ENCODE results near the gene TNFSF12. TPM values are rescaled to one million over a fixed set of nuclear protein-coding genes. Genes with fewer than 3 reads are reported as not detected.

TNFSF12 gene
- total RNA-seq, 2 experiments from 2014 or later: 11.6 to 15.1 TPM

DNA sequence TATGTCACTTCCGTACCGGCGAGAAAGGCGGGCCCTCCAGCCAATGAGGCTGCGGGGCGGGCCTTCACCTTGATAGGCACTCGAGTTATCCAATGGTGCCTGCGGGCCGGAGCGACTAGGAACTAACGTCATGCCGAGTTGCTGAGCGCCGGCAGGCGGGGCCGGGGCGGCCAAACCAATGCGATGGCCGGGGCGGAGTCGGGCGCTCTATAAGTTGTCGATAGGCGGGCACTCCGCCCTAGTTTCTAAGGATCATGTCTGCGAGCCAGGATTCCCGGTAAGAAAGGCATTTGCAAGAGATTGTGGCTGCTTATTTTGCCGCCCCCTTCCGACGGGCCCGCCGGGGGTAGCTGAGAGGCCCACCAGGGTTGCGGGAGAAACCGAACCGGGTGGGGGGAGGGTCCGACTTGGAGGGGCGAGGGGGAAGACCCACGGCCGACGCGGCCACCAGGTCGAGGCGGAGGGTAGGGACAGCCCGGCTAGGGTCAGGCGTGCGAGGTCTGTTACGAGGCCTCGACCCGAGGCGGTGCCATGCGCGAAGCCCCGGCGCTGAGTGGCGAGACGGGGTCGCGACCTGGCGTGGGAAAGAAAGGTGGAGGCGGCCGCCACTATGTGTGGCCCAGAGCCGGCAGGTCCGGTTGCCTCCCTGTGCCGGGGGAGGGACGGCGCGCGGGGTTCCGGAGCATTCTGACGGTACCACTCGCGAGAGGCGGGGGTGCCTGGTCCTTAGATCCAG is 23.9 kb downstream of the TNFSF12 start:
- H3K36me3 Mint-ChIP-seq: peaks cover 67% of the 10 kb centered on the region
- H3K27me3 Mint-ChIP-seq: peaks cover 10% of the 10 kb centered on the region
- H3K4me3 Mint-ChIP-seq: peak overlapping the region; percentile 99
- H3K27ac Mint-ChIP-seq: peak overlapping the region; percentile 100
- DNase-seq: peak; percentile 99
- H3K9me3 Mint-ChIP-seq: peaks cover 4% of the 10 kb centered on the region
- peaks cover 57% of the 10 kb centered on the region for H3K4me1 Mint-ChIP-seq

- Mint-ChIP-seq H3K4me3 (peak overlapping the region; percentile 99), H3K27me3 (peaks cover 10% of the 10 kb centered on the region), H3K36me3 (peaks cover 74% of the 10 kb centered on the region), H3K27ac (peak overlapping the region; percentile 100), H3K9me3 (peaks cover 4% of the 10 kb centered on the region), H3K4me1 (peaks cover 65% of the 10 kb centered on the region)
- DNase-seq: peak; percentile 89
These were observed 24.6 kb downstream of the TNFSF12 start for GRCh38 chr17:7573324-7574080.

GRCh38 chr17:7574176-7574953 is 25.5 kb downstream of the TNFSF12 start:
- peak overlapping the region; percentile 100 for H3K27ac Mint-ChIP-seq
- peaks cover 72% of the 10 kb centered on the region for H3K4me1 Mint-ChIP-seq
- H3K9me3 Mint-ChIP-seq: peaks cover 4% of the 10 kb centered on the region

GRCh38 chr17:7575481-7575883 is 26.6 kb downstream of the TNFSF12 start:
- Mint-ChIP-seq H3K9me3 (peaks cover 4% of the 10 kb centered on the region), H3K27me3 (peaks cover 10% of the 10 kb centered on the region), H3K36me3 (peaks cover 91% of the 10 kb centered on the region), H3K27ac (peak overlapping the region; percentile 100), H3K4me3 (peak overlapping the region; percentile 99), H3K4me1 (peaks cover 83% of the 10 kb centered on the region)
- no peak for DNase-seq

More at GRCh38 chr17:7574176-7574953, 25.5 kb downstream of the TNFSF12 start:
- Mint-ChIP-seq H3K27me3 (peaks cover 10% of the 10 kb centered on the region), H3K36me3 (peaks cover 83% of the 10 kb centered on the region), H3K4me3 (peak overlapping the region; percentile 99)
- DNase-seq: no peak

DNA sequence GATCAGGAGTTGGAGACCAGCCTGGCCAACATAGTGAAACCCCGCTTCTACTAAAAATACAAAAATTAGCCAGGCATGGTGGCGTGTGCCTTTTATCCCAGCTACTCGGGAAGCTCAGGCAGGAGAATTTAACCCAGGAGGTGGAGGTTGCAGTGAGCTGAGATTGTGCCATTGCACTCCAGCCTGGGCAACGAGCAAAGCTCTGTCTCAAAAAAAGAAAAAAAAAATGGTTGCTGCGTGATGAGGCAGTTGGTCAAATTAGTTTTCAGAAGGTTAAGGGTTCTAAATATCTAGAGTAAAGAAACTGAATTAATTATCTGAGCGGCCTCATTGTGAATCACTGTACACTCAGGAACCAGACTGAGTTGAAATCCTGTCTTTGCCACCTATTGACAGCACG is 27.1 kb downstream of the TNFSF12 start:
- Mint-ChIP-seq H3K4me3 (peak overlapping the region; percentile 99), H3K27me3 (peaks cover 10% of the 10 kb centered on the region), H3K9me3 (peaks cover 4% of the 10 kb centered on the region), H3K27ac (peak overlapping the region; percentile 100), H3K4me1 (peaks cover 83% of the 10 kb centered on the region), H3K36me3 (peaks cover 92% of the 10 kb centered on the region)
- DNase-seq: no peak

DNA sequence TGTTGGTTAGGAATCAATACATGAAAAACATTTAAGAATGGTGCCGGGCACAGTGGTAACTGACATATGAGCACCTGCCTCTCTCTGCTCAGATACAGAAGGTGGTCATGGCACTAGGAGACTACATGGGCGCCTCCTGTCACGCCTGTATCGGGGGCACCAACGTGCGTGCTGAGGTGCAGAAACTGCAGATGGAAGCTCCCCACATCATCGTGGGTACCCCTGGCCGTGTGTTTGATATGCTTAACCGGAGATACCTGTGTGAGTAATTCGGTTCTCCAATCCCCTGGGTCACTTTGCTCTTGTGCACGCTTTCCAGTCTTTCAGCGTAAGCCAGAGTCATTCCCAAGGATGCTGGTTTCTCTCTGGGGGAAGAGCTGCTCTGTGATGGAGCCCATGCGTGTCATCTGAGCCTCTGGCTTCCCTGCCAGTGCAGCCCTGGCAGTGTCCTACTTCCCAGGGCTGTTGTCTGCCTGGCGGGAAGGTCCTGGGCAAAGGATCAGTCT is 27.6 kb downstream of the TNFSF12 start:
- H3K27me3 Mint-ChIP-seq: peaks cover 10% of the 10 kb centered on the region
- peaks cover 92% of the 10 kb centered on the region for H3K36me3 Mint-ChIP-seq
- H3K4me3 Mint-ChIP-seq: peak overlapping the region; percentile 99
- peak overlapping the region; percentile 100 for H3K27ac Mint-ChIP-seq
- peaks cover 83% of the 10 kb centered on the region for H3K4me1 Mint-ChIP-seq
- no peak for DNase-seq
- H3K9me3 Mint-ChIP-seq: peaks cover 4% of the 10 kb centered on the region

- peaks cover 95% of the 10 kb centered on the region for H3K36me3 Mint-ChIP-seq
These were observed 28.7 kb downstream of the TNFSF12 start for GRCh38 chr17:7577327-7578199.

DNA sequence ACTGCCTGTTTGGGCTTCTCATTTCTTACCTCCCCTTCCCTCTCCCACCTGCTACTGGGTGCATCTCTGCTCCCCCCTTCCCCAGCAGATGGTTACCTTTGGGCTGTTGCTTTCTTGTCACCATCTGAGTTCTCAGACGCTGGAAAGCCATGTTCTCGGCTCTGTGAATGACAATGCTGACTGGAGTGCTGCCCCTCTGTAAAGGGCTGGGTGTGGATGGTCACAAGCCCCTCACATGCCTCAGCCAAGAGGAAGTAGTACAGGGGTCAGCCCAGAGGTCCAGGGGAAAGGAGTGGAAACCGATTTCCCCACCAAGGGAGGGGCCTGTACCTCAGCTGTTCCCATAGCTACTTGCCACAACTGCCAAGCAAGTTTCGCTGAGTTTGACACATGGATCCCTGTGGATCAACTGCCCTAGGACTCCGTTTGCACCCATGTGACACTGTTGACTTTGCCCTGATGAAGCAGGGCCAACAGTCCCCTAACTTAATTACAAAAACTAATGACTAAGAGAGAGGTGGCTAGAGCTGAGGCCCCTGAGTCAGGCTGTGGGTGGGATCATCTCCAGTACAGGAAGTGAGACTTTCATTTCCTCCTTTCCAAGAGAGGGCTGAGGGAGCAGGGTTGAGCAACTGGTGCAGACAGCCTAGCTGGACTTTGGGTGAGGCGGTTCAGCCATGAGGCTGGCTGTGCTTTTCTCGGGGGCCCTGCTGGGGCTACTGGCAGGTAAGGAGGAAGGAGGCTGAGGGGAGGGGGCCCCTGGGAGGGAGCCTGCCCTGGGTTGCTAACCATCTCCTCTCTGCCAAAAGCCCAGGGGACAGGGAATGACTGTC is 30.4 kb downstream of the TNFSF12 start, which contains the start of gene CD68:
Gene CD68, plus strand, starts transcription at position 638 of the 833 bp plus-strand sequence. Its CDS starts 40 bp downstream, at position 678.
- peak; percentile 80 for DNase-seq
- Mint-ChIP-seq H3K4me1 (peaks cover 84% of the 10 kb centered on the region), H3K9me3 (no peaks in the 10 kb centered on the region), H3K4me3 (peak within 1 kb of the TSS; percentile 55), H3K36me3 (peaks cover 85% of the 10 kb centered on the region), H3K27ac (peak within 1 kb of the TSS; percentile 100), H3K27me3 (no peaks in the 10 kb centered on the region)

More at GRCh38 chr17:7577327-7578199, 28.7 kb downstream of the TNFSF12 start:
- H3K27ac Mint-ChIP-seq: peak overlapping the region; percentile 100
- H3K4me3 Mint-ChIP-seq: peak overlapping the region; percentile 99
- H3K9me3 Mint-ChIP-seq: peaks cover 4% of the 10 kb centered on the region
- no peak for DNase-seq
- H3K4me1 Mint-ChIP-seq: peaks cover 86% of the 10 kb centered on the region
- H3K27me3 Mint-ChIP-seq: peaks cover 9% of the 10 kb centered on the region

- Mint-ChIP-seq H3K9me3 (no peaks in the 10 kb centered on the region), H3K4me1 (peaks cover 79% of the 10 kb centered on the region), H3K4me3 (peak overlapping the region; percentile 55), H3K36me3 (peaks cover 84% of the 10 kb centered on the region), H3K27me3 (no peaks in the 10 kb centered on the region), H3K27ac (peak overlapping the region; percentile 100)
- peak; percentile 48 for DNase-seq
These were observed 31.2 kb downstream of the TNFSF12 start for GRCh38 chr17:7579834-7580603.

GRCh38 chr17:7580604-7581575 is 32.0 kb downstream of the TNFSF12 start:
- Mint-ChIP-seq H3K27ac (peak overlapping the region; percentile 100), H3K36me3 (peaks cover 80% of the 10 kb centered on the region), H3K4me3 (peak overlapping the region; percentile 45), H3K4me1 (peaks cover 74% of the 10 kb centered on the region), H3K27me3 (no peaks in the 10 kb centered on the region), H3K9me3 (no peaks in the 10 kb centered on the region)
- DNase-seq: no peak

GRCh38 chr17:7582396-7583252 is 33.8 kb downstream of the TNFSF12 start:
- no peak for DNase-seq
- Mint-ChIP-seq H3K4me1 (peaks cover 59% of the 10 kb centered on the region), H3K27ac (peak overlapping the region; percentile 100), H3K4me3 (peak overlapping the region; percentile 99), H3K36me3 (peaks cover 68% of the 10 kb centered on the region), H3K9me3 (no peaks in the 10 kb centered on the region), H3K27me3 (no peaks in the 10 kb centered on the region)

All from activated naive CD8-positive, alpha-beta T cell treated with anti-CD3 and anti-CD28 coated beads for 36 hours (primary cell).